Activated T-cell treated with anti-CD3 and anti-CD28 coated beads for 24 hours (primary cell): ENCODE data around the gene TRANK1.

Experiments
- DNase-seq: peaks from one replicate; pipeline ENCODE4 v3.0.0-alpha.2; 2020; ENCODE audit warnings: low read depth

The TRANK1 gene

GRCh38 chr3:36843065-36844051 is 101.5 kb downstream of the TRANK1 start:
- peak; percentile 29 for DNase-seq

GRCh38 chr3:36842275-36842674 is 102.6 kb downstream of the TRANK1 start:
- DNase-seq = no peak

- DNase-seq = no peak
Measured at GRCh38 chr3:36840453-36840921, 104.4 kb downstream of the TRANK1 start.

GRCh38 chr3:36837089-36837488 is 107.8 kb downstream of the TRANK1 start:
- DNase-seq = no peak

- no peak for DNase-seq
Measured at GRCh38 chr3:36833160-36833814, 111.6 kb downstream of the TRANK1 start.

GRCh38 chr3:36832406-36832805 is 112.4 kb downstream of the TRANK1 start:
- DNase-seq = no peak

- DNase-seq = no peak
Measured at GRCh38 chr3:36827133-36827532, 117.7 kb downstream of the TRANK1 start.

- no peak for DNase-seq
Measured at GRCh38 chr3:36826240-36826639, 118.6 kb downstream of the TRANK1 start.

- no peak for DNase-seq
Measured at GRCh38 chr3:36824443-36824842, 120.4 kb downstream of the TRANK1 start.

GRCh38 chr3:36823806-36824205 is 121.0 kb downstream of the TRANK1 start:
- no peak for DNase-seq

- no peak for DNase-seq
Measured at GRCh38 chr3:36820083-36820482, 124.8 kb downstream of the TRANK1 start.

- no peak for DNase-seq
Measured at GRCh38 chr3:36817806-36818533, 126.9 kb downstream of the TRANK1 start.

- DNase-seq = no peak
Measured at GRCh38 chr3:36815375-36815774, 129.5 kb downstream of the TRANK1 start.

- no peak for DNase-seq
Measured at GRCh38 chr3:36814776-36815175, 130.1 kb downstream of the TRANK1 start.

GRCh38 chr3:36814066-36814717 is 130.7 kb downstream of the TRANK1 start:
- DNase-seq = no peak

GRCh38 chr3:36813305-36813704 is 131.5 kb downstream of the TRANK1 start:
- no peak for DNase-seq

GRCh38 chr3:36812240-36812639 is 132.6 kb downstream of the TRANK1 start:
- DNase-seq = no peak

GRCh38 chr3:36811768-36812167 is 133.1 kb downstream of the TRANK1 start:
- no peak for DNase-seq

GRCh38 chr3:36804295-36805055 is 140.4 kb downstream of the TRANK1 start:
- no peak for DNase-seq

GRCh38 chr3:36803091-36803791 is 141.6 kb downstream of the TRANK1 start:
- DNase-seq = no peak
